HG03565 (cell line): Measurements from ENCODE around the gene ESD.
A peak's percentile ranks its signal among the peaks of the same experiment; 100 is the strongest.
"Not testable (repeated sequence)": the region's sequence is repeated elsewhere in the genome, so short reads cannot be mapped to it uniquely, and the experiment has no call there.

Experiments used
- ATAC-seq: cut with Tn5 transposase; IDR thresholded peaks from one replicate; pipeline ENCODE4 v1.9.1; 2021; ENCODE audit warnings: mild to moderate bottlenecking, moderate library complexity; ENCODE audit not compliant: unreplicated experiment

ESD gene

DNA sequence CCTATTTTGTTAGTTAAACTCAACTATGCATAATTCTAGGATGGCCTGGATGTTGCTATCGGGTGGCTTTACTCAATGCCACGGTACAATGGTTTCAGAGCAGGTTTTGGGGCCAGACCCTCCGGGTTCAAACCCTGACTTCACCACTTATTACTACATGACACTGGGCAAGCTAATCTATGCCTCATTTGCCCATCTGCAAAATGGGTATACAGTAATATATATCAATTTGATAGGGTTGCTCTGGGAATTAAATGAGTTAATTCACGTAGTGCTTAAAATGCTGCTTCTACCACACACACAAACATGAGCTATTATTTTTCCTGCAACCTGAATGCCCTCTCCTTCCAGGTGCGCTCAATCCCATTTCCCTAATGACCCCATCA is 839 bp downstream of the ESD start:
- no peak for ATAC-seq

- ATAC-seq: no peak
Observed at GRCh38 chr13:46795321-46795720, 1.6 kb downstream of the ESD start.

- no peak for ATAC-seq
Observed at GRCh38 chr13:46783504-46783903, 13.5 kb downstream of the ESD start.

DNA sequence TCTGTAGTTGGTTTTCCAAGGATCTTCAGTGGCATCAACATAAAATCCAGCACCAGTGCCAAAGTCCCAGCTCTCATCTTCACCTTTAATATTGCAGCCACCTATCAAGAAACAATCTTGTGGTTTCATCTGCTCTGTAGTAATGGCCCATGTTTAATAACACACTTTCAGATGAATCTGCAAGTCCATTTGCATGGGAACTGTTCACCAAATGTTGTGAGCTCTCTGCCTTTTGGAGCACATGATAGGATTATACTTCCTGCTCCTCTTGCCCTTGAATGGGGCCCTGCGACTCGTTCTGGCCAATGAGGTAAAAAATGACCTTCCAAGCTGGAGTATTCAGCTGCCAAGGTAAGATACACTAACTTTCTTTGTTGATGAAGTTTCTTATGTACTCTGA is 14.3 kb downstream of the ESD start:
- ATAC-seq: no peak

DNA sequence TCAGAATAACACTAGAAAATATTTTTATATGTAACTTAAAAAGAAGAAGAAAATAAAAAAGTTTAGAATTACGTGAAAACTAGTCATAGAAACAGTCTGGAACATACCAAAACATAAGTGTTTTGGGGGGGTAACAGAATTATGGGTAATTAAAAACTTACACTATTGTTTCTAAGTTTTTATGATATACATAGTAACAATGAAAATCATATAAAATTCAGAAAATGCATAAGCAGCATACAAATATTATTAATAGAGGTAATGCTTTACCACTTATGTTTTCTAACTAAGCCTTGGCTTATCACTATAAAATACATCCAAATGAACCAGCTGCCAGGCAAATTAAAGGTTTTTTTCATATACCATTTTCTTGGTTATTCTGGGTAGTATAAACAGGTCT is 14.9 kb downstream of the ESD start:
- ATAC-seq: no peak

DNA sequence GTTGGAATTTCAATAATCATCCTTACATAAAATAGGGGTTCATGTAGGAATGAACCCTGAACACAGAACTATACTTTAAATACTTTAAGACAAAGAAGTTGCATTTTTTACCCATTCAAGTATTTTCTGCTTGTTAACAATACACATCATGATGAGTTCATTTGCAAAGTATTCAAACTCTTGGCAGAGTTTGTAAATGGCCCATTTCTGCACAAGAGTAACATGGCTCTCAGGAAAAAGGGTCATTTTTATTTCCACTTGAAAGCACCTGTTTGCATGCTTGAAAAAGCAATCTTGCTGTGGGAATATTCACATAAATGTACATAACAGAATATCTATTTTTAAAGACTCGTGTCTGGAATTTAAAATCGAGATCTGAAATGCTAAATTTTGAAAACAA is 18.1 kb downstream of the ESD start:
- ATAC-seq: no peak

GRCh38 chr13:46778095-46778494 is 18.9 kb downstream of the ESD start:
- no peak for ATAC-seq

GRCh38 chr13:46775385-46776107 is 21.4 kb downstream of the ESD start:
- ATAC-seq: no peak

DNA sequence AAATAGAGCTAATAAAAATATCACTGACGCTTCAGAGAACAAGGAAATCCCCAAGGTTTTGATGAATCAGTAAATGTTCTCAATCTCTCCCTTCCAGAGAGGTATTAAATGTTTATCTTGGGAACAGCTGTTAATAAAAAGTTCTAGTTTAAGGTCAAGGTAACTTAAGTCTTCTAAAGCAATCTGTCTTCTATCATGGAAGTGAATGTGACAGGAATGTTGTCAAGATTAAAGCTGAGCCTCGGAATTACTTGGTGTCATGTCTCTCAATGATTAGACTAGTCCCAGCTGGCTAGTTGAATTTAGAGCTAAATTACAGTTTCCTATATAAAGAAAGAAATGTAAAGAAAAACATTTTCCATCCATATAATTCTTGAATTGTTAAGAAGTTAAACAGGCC is 23.4 kb downstream of the ESD start:
- no peak for ATAC-seq

- no peak for ATAC-seq
Observed at GRCh38 chr13:46771693-46772092, 25.3 kb downstream of the ESD start.

DNA sequence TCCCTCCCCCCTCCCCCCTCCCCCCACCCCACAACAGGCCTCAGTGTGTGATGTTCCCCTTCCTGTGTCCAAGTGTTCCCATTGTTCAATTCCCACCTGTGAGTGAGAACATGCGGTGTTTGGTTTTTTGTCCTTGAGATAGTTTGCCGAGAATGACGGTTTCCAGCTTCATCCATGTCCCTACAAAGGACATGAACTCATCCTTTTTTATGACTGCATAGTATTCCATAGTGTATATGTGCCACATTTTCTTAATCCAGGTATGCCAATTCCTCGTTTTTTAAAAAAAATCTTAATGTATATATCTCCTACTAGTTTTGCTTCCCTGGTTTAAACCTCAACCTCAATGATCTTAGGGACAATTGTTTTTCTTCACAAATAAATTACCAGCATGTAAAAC is 27.0 kb downstream of the ESD start:
- ATAC-seq: not testable (repeated sequence)

DNA sequence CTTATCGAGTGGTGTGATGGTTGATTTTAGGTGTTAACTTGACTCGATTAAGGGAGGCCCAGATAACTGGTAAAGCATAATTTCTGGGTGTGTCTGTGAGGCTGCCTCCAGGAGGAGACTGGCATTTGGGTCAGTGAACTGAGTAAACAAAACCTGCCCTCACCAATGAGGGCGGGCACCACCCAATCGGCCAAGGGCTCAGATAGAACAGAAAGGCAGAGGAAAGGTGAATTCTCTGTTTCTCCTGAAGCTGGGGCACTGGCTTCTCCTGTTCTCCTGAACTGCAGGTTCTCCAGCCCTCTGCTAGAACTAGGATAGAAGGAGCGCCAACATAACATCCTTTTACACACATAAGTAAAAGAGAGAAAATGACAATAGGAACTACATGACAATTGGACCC is 35.1 kb downstream of the ESD start:
- no peak for ATAC-seq

DNA sequence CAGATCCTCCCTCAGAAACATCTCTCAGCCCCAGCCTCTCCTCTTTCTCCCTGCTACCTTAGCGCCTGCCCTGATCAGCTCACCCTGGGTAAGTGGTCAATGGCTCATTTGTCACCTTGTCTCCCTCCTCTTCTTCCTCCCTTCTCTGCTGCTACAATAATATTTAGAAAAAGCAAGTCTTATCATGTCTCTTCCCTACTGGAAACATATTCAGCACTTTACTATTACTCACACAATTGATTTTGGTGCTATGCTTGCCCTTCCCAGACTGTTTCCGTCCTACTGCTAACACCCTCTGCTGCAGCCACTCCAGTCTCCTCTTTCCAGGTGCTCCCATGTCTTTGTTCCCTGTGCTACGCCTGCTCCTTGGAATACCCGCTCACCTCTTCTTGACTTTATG is 35.8 kb downstream of the ESD start:
- no peak for ATAC-seq

GRCh38 chr13:46759846-46760245 is 37.1 kb downstream of the ESD start:
- ATAC-seq: no peak

GRCh38 chr13:46757640-46758039 is 39.3 kb downstream of the ESD start:
- ATAC-seq: no peak

GRCh38 chr13:46756977-46757376 is 40.0 kb downstream of the ESD start:
- no peak for ATAC-seq

- not testable (repeated sequence) for ATAC-seq
Observed at GRCh38 chr13:46755508-46755907, 41.5 kb downstream of the ESD start.

- ATAC-seq: no peak
Observed at GRCh38 chr13:46754812-46755211, 42.1 kb downstream of the ESD start.

DNA sequence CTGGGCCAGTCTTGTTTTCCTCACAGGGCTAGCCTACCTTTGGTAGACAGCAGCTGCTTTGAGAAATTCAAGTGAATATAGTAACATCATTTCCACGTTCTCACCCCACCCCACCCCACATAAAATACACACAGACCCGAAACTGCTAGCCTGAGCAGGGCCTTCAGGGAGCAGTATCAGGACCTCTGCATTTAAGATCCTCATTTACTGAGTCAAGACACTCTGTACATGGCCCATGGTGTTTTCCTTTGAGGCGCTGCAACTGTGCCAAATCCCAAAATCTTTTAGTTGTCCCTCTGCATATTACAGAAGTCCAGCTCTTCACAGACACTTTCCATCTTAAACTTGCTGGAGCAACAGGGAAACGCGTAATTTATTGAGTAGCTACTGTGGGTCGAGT is 43.0 kb downstream of the ESD start:
- ATAC-seq: no peak

GRCh38 chr13:46753137-46753536 is 43.8 kb downstream of the ESD start:
- ATAC-seq: no peak

GRCh38 chr13:46751811-46752635 is 44.9 kb downstream of the ESD start:
- peak; percentile 81 for ATAC-seq

- no peak for ATAC-seq
Observed at GRCh38 chr13:46749951-46750350, 47.0 kb downstream of the ESD start.
